Kidney (tissue), 14 donors: ENCODE results near the gene HTR2C. TPM values are rescaled to one million over a fixed set of nuclear protein-coding genes. Genes with fewer than 3 reads are reported as not detected.

ENCODE experiments used
- DNase-seq, 5 donors: peaks; one replicate each; pipeline ENCODE4 v3.0.0-alpha.2; 2013 to 2020
- FAIRE-seq: peaks from 2 replicates; lab custom pipeline; 2012; peaks lifted over from hg19 to GRCh38; lab: Jason Lieb, UNC
- H3K27ac ChIP-seq, 2 donors: one replicate each; pipeline ENCODE4 v1.7.0; 2013; ENCODE audit warnings: low read depth in 2 of 2, low read length in 2 of 2, inconsistent platforms in 1 of 2
- H3K27me3 ChIP-seq: one replicate; pipeline ENCODE4 v1.7.1; 2013; ENCODE audit warnings: low read length, inconsistent platforms; ENCODE audit not compliant: control insufficient read depth, insufficient read depth
- H3K36me3 ChIP-seq, 3 donors: one replicate each; pipeline versions ENCODE4 v1.7.0 to v1.7.1; 2013; ENCODE audit warnings: low read length in 3 of 3, control low read depth in 1 of 3, inconsistent platforms in 1 of 3; ENCODE audit not compliant: insufficient read depth in 3 of 3, control insufficient read depth in 2 of 3
- H3K4me1 ChIP-seq, 3 donors: one replicate each; pipeline versions ENCODE4 v1.7.0 to v1.7.1; 2013; ENCODE audit warnings: low read length in 3 of 3, inconsistent platforms in 1 of 3, low read depth in 1 of 3; ENCODE audit not compliant: control insufficient read depth in 2 of 3, insufficient read depth in 2 of 3
- H3K4me3 ChIP-seq, 3 donors: one replicate each; pipeline versions ENCODE4 v1.7.0 to v1.8.1; 2013; ENCODE audit warnings: low read length in 3 of 3, control low read depth in 1 of 3, inconsistent platforms in 1 of 3
- H3K9ac ChIP-seq, 3 donors: one replicate each; pipeline versions ENCODE4 v1.7.0 to v1.7.1; 2013; ENCODE audit warnings: low read length in 3 of 3, control low read depth in 1 of 3, inconsistent platforms in 1 of 3
- H3K9me3 ChIP-seq, 3 donors: one replicate each; pipeline versions ENCODE4 v1.7.0 to v1.7.1; 2013; ENCODE audit warnings: low read length in 3 of 3, control low read depth in 1 of 3, inconsistent platforms in 1 of 3; ENCODE audit not compliant: control insufficient read depth in 2 of 3, insufficient read depth in 1 of 3
- intact Hi-C: fragments of 100-400 bp; cut with DNase I; formaldehyde crosslinking; loops from one replicate; pipeline ENCODE4 v1.11.1; 2022
- polyA plus RNA-seq: library from polyadenylated mRNA; stranded (reverse); fragments of 350-450 nt; fragmentation: Illumina TruSeq; extraction: RNeasy Lipid Tissue Mini Kit (QIAGEN cat#74804); gene quantifications from one replicate; pipeline ENCODE4 v1.2.3, GENCODE V29; 2014; ENCODE audit warnings: low read depth, low replicate concordance; ENCODE audit not compliant: insufficient read depth
- total RNA-seq: library from RNA; stranded (reverse); fragmentation: NEBNext Ultra II Directional; extraction: Animal tissue kit (Norgen Biotek cat#: 25700); gene quantifications from one replicate; pipeline ENCODE4 v1.2.1, GENCODE V29; 2021
- TF ChIP-seq, protein P1 (sequence below): IDR thresholded peaks from 3 replicates; pipeline ENCODE4 v1.5.1; 2012; ENCODE audit warnings: mild to moderate bottlenecking, moderate library complexity, borderline replicate concordance; ENCODE audit not compliant: insufficient read depth; ENCODE audit errors: extremely low read depth
- donor health status: control.
- donor health status: control.
- donor health status: control.
- donor health status: control.
- donor health status: control.
- donor health status: DM: yes; HTN: yes; CAD: no.
- donor health status: Normal renal cell carcinoma (clear cell type).

Gene HTR2C
- total and polyA plus RNA-seq, 2 donors from 2014 or later = not detected

DNA sequence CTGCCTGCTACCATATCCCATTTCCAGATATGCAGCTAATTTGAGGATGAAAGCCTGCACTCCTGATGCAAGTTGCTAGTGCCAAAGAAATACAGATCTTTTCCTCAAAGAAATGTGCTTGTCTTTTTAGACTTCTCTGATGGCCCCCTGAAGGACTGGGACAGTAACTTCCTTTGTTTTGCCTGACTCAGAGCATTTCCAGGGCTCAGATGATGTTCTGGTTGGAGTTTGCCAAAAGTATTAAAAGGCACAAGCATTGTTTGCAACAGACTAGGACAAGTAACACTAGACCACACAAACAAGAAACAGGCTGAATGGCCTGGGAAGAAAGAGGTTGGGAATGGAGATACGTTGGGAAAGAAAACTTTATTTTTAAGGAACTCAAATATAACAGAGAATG, 258.3 kb downstream of the HTR2C start:
- no peak for FAIRE-seq
- H3K4me3 ChIP-seq = no peak overlapping the region
- DNase-seq = no peak
- no peaks in the 10 kb centered on the region for H3K36me3 ChIP-seq
- no peaks in the 10 kb centered on the region for H3K4me1 ChIP-seq
- no peak overlapping the region for H3K9ac ChIP-seq
- H3K27ac ChIP-seq = no peak overlapping the region
- intact Hi-C loops = no loop called here
- TF ChIP-seq, protein P1, sequence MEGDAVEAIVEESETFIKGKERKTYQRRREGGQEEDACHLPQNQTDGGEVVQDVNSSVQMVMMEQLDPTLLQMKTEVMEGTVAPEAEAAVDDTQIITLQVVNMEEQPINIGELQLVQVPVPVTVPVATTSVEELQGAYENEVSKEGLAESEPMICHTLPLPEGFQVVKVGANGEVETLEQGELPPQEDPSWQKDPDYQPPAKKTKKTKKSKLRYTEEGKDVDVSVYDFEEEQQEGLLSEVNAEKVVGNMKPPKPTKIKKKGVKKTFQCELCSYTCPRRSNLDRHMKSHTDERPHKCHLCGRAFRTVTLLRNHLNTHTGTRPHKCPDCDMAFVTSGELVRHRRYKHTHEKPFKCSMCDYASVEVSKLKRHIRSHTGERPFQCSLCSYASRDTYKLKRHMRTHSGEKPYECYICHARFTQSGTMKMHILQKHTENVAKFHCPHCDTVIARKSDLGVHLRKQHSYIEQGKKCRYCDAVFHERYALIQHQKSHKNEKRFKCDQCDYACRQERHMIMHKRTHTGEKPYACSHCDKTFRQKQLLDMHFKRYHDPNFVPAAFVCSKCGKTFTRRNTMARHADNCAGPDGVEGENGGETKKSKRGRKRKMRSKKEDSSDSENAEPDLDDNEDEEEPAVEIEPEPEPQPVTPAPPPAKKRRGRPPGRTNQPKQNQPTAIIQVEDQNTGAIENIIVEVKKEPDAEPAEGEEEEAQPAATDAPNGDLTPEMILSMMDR = no peak
- H3K9me3 ChIP-seq = no peaks in the 10 kb centered on the region
- H3K27me3 ChIP-seq = no peaks in the 10 kb centered on the region

DNA sequence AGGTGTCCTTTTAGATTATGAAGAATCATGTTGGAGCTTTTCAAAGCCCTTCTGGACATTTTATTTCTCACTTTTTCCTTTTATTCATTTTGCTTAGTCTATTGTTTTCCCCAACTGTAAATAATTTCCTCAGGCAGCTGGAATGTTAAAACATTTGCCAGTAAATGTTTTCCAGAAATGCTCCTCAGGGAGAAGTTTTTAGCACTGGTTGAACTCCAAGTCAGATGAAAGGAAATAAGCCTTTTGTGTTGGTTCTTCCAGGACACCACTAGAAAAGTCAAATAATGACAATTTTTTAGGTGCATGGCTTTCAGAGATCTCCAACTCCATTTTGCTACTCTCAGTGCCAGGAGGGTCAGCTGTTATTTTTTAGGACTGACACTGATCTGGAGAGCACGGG, 305.6 kb downstream of the HTR2C start:
- no peak for FAIRE-seq

DNA sequence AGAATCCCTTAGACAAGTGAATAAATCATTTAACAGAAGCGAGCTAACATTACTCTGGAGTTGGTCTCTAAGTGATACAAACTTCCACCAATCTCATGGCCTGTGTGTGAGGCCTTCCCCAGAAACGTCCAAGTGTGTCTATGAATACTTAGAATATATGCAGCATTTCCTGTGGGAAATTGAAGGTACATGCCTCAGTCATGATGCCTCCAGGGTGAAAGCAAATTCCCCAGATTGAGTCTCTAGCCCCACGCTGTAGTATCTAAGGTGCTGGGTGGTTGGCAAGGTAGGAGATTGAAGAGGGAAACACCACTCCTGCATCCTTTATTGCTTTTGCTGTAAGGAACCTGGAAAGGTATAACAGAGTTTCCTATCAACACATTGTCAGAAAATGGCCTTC, 319.7 kb downstream of the HTR2C start:
- FAIRE-seq = no peak

More for the DNA sequence above, 305.6 kb downstream of the HTR2C start:
- no peak for DNase-seq
- Histone ChIP-seq H3K4me3 (no peak overlapping the region), H3K36me3 (no peaks in the 10 kb centered on the region), H3K27me3 (no peaks in the 10 kb centered on the region), H3K9me3 (no peaks in the 10 kb centered on the region), H3K27ac (no peak overlapping the region), H3K9ac (no peak overlapping the region), H3K4me1 (no peaks in the 10 kb centered on the region)
- TF ChIP-seq, protein P1 = no peak
- intact Hi-C loops = no loop called here

More for the DNA sequence above, 319.7 kb downstream of the HTR2C start:
- Histone ChIP-seq H3K9me3 (no peaks in the 10 kb centered on the region), H3K36me3 (no peaks in the 10 kb centered on the region), H3K27me3 (peaks cover 3% of the 10 kb centered on the region), H3K9ac (no peak overlapping the region), H3K27ac (no peak overlapping the region), H3K4me1 (no peaks in the 10 kb centered on the region), H3K4me3 (no peak overlapping the region)
- no peak for DNase-seq
- TF ChIP-seq, protein P1 = no peak
- intact Hi-C loops = no loop called here
